ENCODE measurements around the gene SSRP1.

The SSRP1 gene

GRCh38 chr11:57312511-57313021 lies 23.1 kb downstream of the SSRP1 start:
- Histone ChIP-seq H3K27me3 (replicated peaks; ENCODE audit: control insufficient read depth, insufficient read depth, low read length) (no peaks in the 10 kb centered on the region), H3K4me1 (ENCODE audit: control insufficient read depth, insufficient read depth, low read length) (peaks cover 90% of the 10 kb centered on the region), H3K4me3 (ENCODE audit: low read length) (peak overlapping the region; percentile 68), H3K9me3 (ENCODE audit: control insufficient read depth, low read length) (no peaks in the 10 kb centered on the region), H3K36me3 (ENCODE audit: control insufficient read depth, insufficient read depth, low read length, severe bottlenecking) (peaks cover 89% of the 10 kb centered on the region), H3K9ac (ENCODE audit: low read length) (peak overlapping the region; percentile 89)
- DNase-seq (ENCODE audit: low read depth) = no peak

GRCh38 chr11:57311109-57311936 lies 24.4 kb downstream of the SSRP1 start:
- DNase-seq (ENCODE audit: low read depth) = peak; percentile 97
- peaks cover 88% of the 10 kb centered on the region for H3K4me1 ChIP-seq (ENCODE audit: control insufficient read depth, insufficient read depth, low read length)
- H3K4me3 ChIP-seq (ENCODE audit: low read length) = peak overlapping the region; percentile 80
- H3K9ac ChIP-seq (ENCODE audit: low read length) = peak overlapping the region; percentile 89
- H3K27me3 ChIP-seq (replicated peaks; ENCODE audit: control insufficient read depth, insufficient read depth, low read length) = no peaks in the 10 kb centered on the region
- no peaks in the 10 kb centered on the region for H3K9me3 ChIP-seq (ENCODE audit: control insufficient read depth, low read length)
- H3K36me3 ChIP-seq (ENCODE audit: control insufficient read depth, insufficient read depth, low read length, severe bottlenecking) = peaks cover 82% of the 10 kb centered on the region

GRCh38 chr11:57310630-57311086 lies 25.0 kb downstream of the SSRP1 start:
- Histone ChIP-seq H3K4me3 (ENCODE audit: low read length) (peak overlapping the region; percentile 80), H3K9ac (ENCODE audit: low read length) (peak overlapping the region; percentile 89), H3K27me3 (replicated peaks; ENCODE audit: control insufficient read depth, insufficient read depth, low read length) (no peaks in the 10 kb centered on the region), H3K9me3 (ENCODE audit: control insufficient read depth, low read length) (no peaks in the 10 kb centered on the region), H3K36me3 (ENCODE audit: control insufficient read depth, insufficient read depth, low read length, severe bottlenecking) (peaks cover 81% of the 10 kb centered on the region), H3K4me1 (ENCODE audit: control insufficient read depth, insufficient read depth, low read length) (peaks cover 88% of the 10 kb centered on the region)
- peak; percentile 70 for DNase-seq (ENCODE audit: low read depth)

GRCh38 chr11:57310091-57310490 lies 25.6 kb downstream of the SSRP1 start:
- Histone ChIP-seq H3K27me3 (replicated peaks; ENCODE audit: control insufficient read depth, insufficient read depth, low read length) (no peaks in the 10 kb centered on the region), H3K9ac (ENCODE audit: low read length) (peak overlapping the region; percentile 89), H3K36me3 (ENCODE audit: control insufficient read depth, insufficient read depth, low read length, severe bottlenecking) (peaks cover 81% of the 10 kb centered on the region), H3K4me3 (ENCODE audit: low read length) (peak overlapping the region; percentile 80), H3K9me3 (ENCODE audit: control insufficient read depth, low read length) (no peaks in the 10 kb centered on the region), H3K4me1 (ENCODE audit: control insufficient read depth, insufficient read depth, low read length) (peaks cover 88% of the 10 kb centered on the region)
- no peak for DNase-seq (ENCODE audit: low read depth)

GRCh38 chr11:57309106-57310059 lies 26.3 kb downstream of the SSRP1 start:
- Histone ChIP-seq H3K36me3 (ENCODE audit: control insufficient read depth, insufficient read depth, low read length, severe bottlenecking) (peaks cover 77% of the 10 kb centered on the region), H3K4me3 (ENCODE audit: low read length) (peak overlapping the region; percentile 80), H3K9me3 (ENCODE audit: control insufficient read depth, low read length) (no peaks in the 10 kb centered on the region), H3K4me1 (ENCODE audit: control insufficient read depth, insufficient read depth, low read length) (peaks cover 91% of the 10 kb centered on the region), H3K9ac (ENCODE audit: low read length) (peak overlapping the region; percentile 89), H3K27me3 (replicated peaks; ENCODE audit: control insufficient read depth, insufficient read depth, low read length) (no peaks in the 10 kb centered on the region)
- DNase-seq (ENCODE audit: low read depth) = no peak

GRCh38 chr11:57308426-57309060 lies 27.1 kb downstream of the SSRP1 start:
- H3K4me3 ChIP-seq (ENCODE audit: low read length) = peak overlapping the region; percentile 80
- no peak for DNase-seq (ENCODE audit: low read depth)
- H3K9me3 ChIP-seq (ENCODE audit: control insufficient read depth, low read length) = no peaks in the 10 kb centered on the region
- peaks cover 72% of the 10 kb centered on the region for H3K36me3 ChIP-seq (ENCODE audit: control insufficient read depth, insufficient read depth, low read length, severe bottlenecking)
- peaks cover 87% of the 10 kb centered on the region for H3K4me1 ChIP-seq (ENCODE audit: control insufficient read depth, insufficient read depth, low read length)
- H3K9ac ChIP-seq (ENCODE audit: low read length) = peak overlapping the region; percentile 89
- no peaks in the 10 kb centered on the region for H3K27me3 ChIP-seq (replicated peaks; ENCODE audit: control insufficient read depth, insufficient read depth, low read length)

GRCh38 chr11:57307666-57308270 lies 27.9 kb downstream of the SSRP1 start:
- H3K9ac ChIP-seq (ENCODE audit: low read length) = peak overlapping the region; percentile 34
- peaks cover 79% of the 10 kb centered on the region for H3K4me1 ChIP-seq (ENCODE audit: control insufficient read depth, insufficient read depth, low read length)
- no peaks in the 10 kb centered on the region for H3K27me3 ChIP-seq (replicated peaks; ENCODE audit: control insufficient read depth, insufficient read depth, low read length)
- H3K4me3 ChIP-seq (ENCODE audit: low read length) = peak overlapping the region; percentile 80
- no peaks in the 10 kb centered on the region for H3K9me3 ChIP-seq (ENCODE audit: control insufficient read depth, low read length)
- H3K36me3 ChIP-seq (ENCODE audit: control insufficient read depth, insufficient read depth, low read length, severe bottlenecking) = peaks cover 72% of the 10 kb centered on the region
- DNase-seq (ENCODE audit: low read depth) = no peak

- no peak for DNase-seq (ENCODE audit: low read depth)
- peaks cover 72% of the 10 kb centered on the region for H3K36me3 ChIP-seq (ENCODE audit: control insufficient read depth, insufficient read depth, low read length, severe bottlenecking)
- peak overlapping the region; percentile 80 for H3K4me3 ChIP-seq (ENCODE audit: low read length)
- H3K9ac ChIP-seq (ENCODE audit: low read length) = peak overlapping the region; percentile 34
- peaks cover 72% of the 10 kb centered on the region for H3K4me1 ChIP-seq (ENCODE audit: control insufficient read depth, insufficient read depth, low read length)
- no peaks in the 10 kb centered on the region for H3K9me3 ChIP-seq (ENCODE audit: control insufficient read depth, low read length)
- no peaks in the 10 kb centered on the region for H3K27me3 ChIP-seq (replicated peaks; ENCODE audit: control insufficient read depth, insufficient read depth, low read length)
These were observed 28.6 kb downstream of the SSRP1 start for GRCh38 chr11:57306940-57307565.

GRCh38 chr11:57306161-57306876 lies 29.4 kb downstream of the SSRP1 start:
- H3K36me3 ChIP-seq (ENCODE audit: control insufficient read depth, insufficient read depth, low read length, severe bottlenecking) = peaks cover 77% of the 10 kb centered on the region
- H3K9ac ChIP-seq (ENCODE audit: low read length) = no peak overlapping the region

GRCh38 chr11:57305523-57305922 lies 30.2 kb downstream of the SSRP1 start:
- Histone ChIP-seq H3K4me1 (ENCODE audit: control insufficient read depth, insufficient read depth, low read length) (peaks cover 63% of the 10 kb centered on the region), H3K9me3 (ENCODE audit: control insufficient read depth, low read length) (no peaks in the 10 kb centered on the region), H3K27me3 (replicated peaks; ENCODE audit: control insufficient read depth, insufficient read depth, low read length) (no peaks in the 10 kb centered on the region), H3K4me3 (ENCODE audit: low read length) (peak overlapping the region; percentile 65), H3K36me3 (ENCODE audit: control insufficient read depth, insufficient read depth, low read length, severe bottlenecking) (peaks cover 83% of the 10 kb centered on the region), H3K9ac (ENCODE audit: low read length) (no peak overlapping the region)
- DNase-seq (ENCODE audit: low read depth) = no peak

More at GRCh38 chr11:57306161-57306876, 29.4 kb downstream of the SSRP1 start:
- no peaks in the 10 kb centered on the region for H3K27me3 ChIP-seq (replicated peaks; ENCODE audit: control insufficient read depth, insufficient read depth, low read length)
- peaks cover 67% of the 10 kb centered on the region for H3K4me1 ChIP-seq (ENCODE audit: control insufficient read depth, insufficient read depth, low read length)
- peak overlapping the region; percentile 65 for H3K4me3 ChIP-seq (ENCODE audit: low read length)
- H3K9me3 ChIP-seq (ENCODE audit: control insufficient read depth, low read length) = no peaks in the 10 kb centered on the region
- DNase-seq (ENCODE audit: low read depth) = no peak

Data from adipocyte (in vitro differentiated cells).